B cell (primary cell): ENCODE data around the gene CEMIP2. TPM values are rescaled to one million over a fixed set of nuclear protein-coding genes. Genes with fewer than 3 reads are reported as not detected.

Source experiments
- ATAC-seq: fragments of 200-7000 bp; cut with Tn5 transposase; one replicate; pipeline ENCODE4 v1.10.0; 2021; ENCODE audit warnings: low read depth, mild to moderate bottlenecking, moderate number of reproducible peaks, moderate library complexity
- CTCF ChIA-PET: fragments of 350-600 bp; sonication (Branson Sonifier 250); formaldehyde crosslinking; loops from one replicate; lab custom pipeline; 2021; ENCODE audit warnings: antibody characterized with exemption, inconsistent platforms; lab: Charles Lee
- POLR2A ChIA-PET: fragments of 350-600 bp; sonication (Branson Sonifier 250); formaldehyde crosslinking; loops from one replicate; lab custom pipeline; 2021; ENCODE audit warnings: antibody characterized with exemption; lab: Charles Lee
- DNase-seq: peaks from one replicate; pipeline ENCODE4 v3.0.0; 2013
- H2AFZ ChIP-seq: 2 replicates; pipeline ENCODE4 v1.6.1; 2012; ENCODE audit warnings: mild to moderate bottlenecking, low read depth, low read length; ENCODE audit not compliant: insufficient read depth, poor library complexity, severe bottlenecking
- H3K27ac ChIP-seq, 2 donors: 1 replicate in 1 of 2; 2 replicates in 1 of 2; pipeline ENCODE4 v1.5.1; 2012 to 2013; ENCODE audit warnings: low read length in 2 of 2, mild to moderate bottlenecking in 2 of 2, moderate library complexity in 1 of 2
- H3K27me3 ChIP-seq, 4 experiments: fragments of 200-600 bp in 1 of 4; sonication (generic) in 1 of 4; replicated peaks in 1 of 4; 1 replicate in 2 of 4; 2 replicates in 2 of 4; pipeline versions ENCODE4 v1.6.1 to v1.7.0; 2013 to 2016; ENCODE audit warnings: low read length in 3 of 4, mild to moderate bottlenecking in 2 of 4, mixed read lengths in 1 of 4, moderate library complexity in 1 of 4; ENCODE audit not compliant: insufficient read depth in 4 of 4, control insufficient read depth in 3 of 4; ENCODE audit errors: control extremely low read depth in 1 of 4
- H3K36me3 ChIP-seq, 2 experiments: replicated peaks in 1 of 2; 1 replicate in 1 of 2; 2 replicates in 1 of 2; pipeline versions ENCODE4 v1.6.1 to v1.7.1; 2013; ENCODE audit warnings: low read length in 1 of 2; ENCODE audit not compliant: insufficient read depth in 2 of 2, control insufficient read depth in 1 of 2; ENCODE audit errors: control extremely low read depth in 1 of 2, extremely low read depth in 1 of 2
- H3K4me1 ChIP-seq, 2 donors: fragments of 200-600 bp in 1 of 2; sonication (generic) in 1 of 2; 1 replicate in 1 of 2; 2 replicates in 1 of 2; pipeline versions ENCODE4 v1.5.1 to v1.6.1; 2013 to 2017; ENCODE audit warnings: low read length in 2 of 2; ENCODE audit not compliant: control insufficient read depth in 2 of 2, insufficient read depth in 2 of 2
- H3K4me2 ChIP-seq: replicated peaks from 2 replicates; pipeline ENCODE3; 2012; ENCODE audit warnings: mild to moderate bottlenecking, low read depth, low read length; ENCODE audit not compliant: poor library complexity, severe bottlenecking
- H3K4me3 ChIP-seq, 5 experiments: fragments of 200-600 bp in 1 of 5; sonication (generic) in 1 of 5; 1 replicate in 3 of 5; 2 replicates in 2 of 5; pipeline versions ENCODE4 v1.5.1 to v1.7.0; 2011 to 2016; ENCODE audit warnings: low read length in 4 of 5, mild to moderate bottlenecking in 4 of 5, low read depth in 2 of 5, control low read depth in 1 of 5, moderate library complexity in 1 of 5; ENCODE audit not compliant: insufficient read depth in 1 of 5; ENCODE audit errors: control extremely low read depth in 1 of 5, extremely low read depth in 1 of 5
- H3K79me2 ChIP-seq: fragments of 200-600 bp; sonication (generic); one replicate; pipeline ENCODE4 v1.6.0; 2016; ENCODE audit warnings: low read length; ENCODE audit not compliant: control insufficient read depth, insufficient read depth
- H3K9ac ChIP-seq: fragments of 200-600 bp; sonication (generic); 2 replicates; pipeline ENCODE4 v1.6.1; 2017; ENCODE audit warnings: mild to moderate bottlenecking, low read length, moderate library complexity
- H3K9me3 ChIP-seq, 3 donors: one replicate each; pipeline versions ENCODE4 v1.6.1 to v1.7.1; 2013; ENCODE audit warnings: low read length in 2 of 3; ENCODE audit not compliant: control insufficient read depth in 2 of 3, insufficient read depth in 1 of 3; ENCODE audit errors: control extremely low read depth in 1 of 3
- H4K20me1 ChIP-seq: 2 replicates; pipeline ENCODE4 v1.6.0; 2012; ENCODE audit warnings: mild to moderate bottlenecking, low read length; ENCODE audit not compliant: insufficient read depth, control insufficient read depth, poor library complexity, severe bottlenecking
- H3K27ac Mint-ChIP-seq: one replicate; pipeline ENCODE4 v1.8.0; 2021; ENCODE audit warnings: mixed read lengths
- H3K27me3 Mint-ChIP-seq: one replicate; pipeline ENCODE4 v1.8.0; 2021; ENCODE audit warnings: mixed read lengths
- H3K4me1 Mint-ChIP-seq: one replicate; pipeline ENCODE4 v1.8.0; 2021; ENCODE audit warnings: mixed read lengths
- H3K4me3 Mint-ChIP-seq: one replicate; pipeline ENCODE4 v1.8.0; 2021; ENCODE audit warnings: mixed read lengths
- H3K9me3 Mint-ChIP-seq: one replicate; pipeline ENCODE4 v1.8.0; 2022; ENCODE audit warnings: mixed read lengths; ENCODE audit not compliant: insufficient read depth
- CTCF ChIP-seq: fragments of 200-600 bp; IDR thresholded peaks from one replicate; pipeline ENCODE4 v1.8.0; 2022; ENCODE audit warnings: antibody characterized with exemption, mild to moderate bottlenecking
- EZH2 ChIP-seq: IDR thresholded peaks from 2 replicates; pipeline ENCODE4 v1.6.1; 2012; ENCODE audit warnings: borderline replicate concordance, low read depth, mild to moderate bottlenecking, moderate library complexity, low read length; ENCODE audit not compliant: insufficient read depth, poor library complexity, severe bottlenecking
- WGBS: methylation state at CpG from one replicate; pipeline ENCODE4 v1.1.5; 2013; ENCODE audit warnings: missing lambda C conversion rate; ENCODE audit not compliant: insufficient coverage; 5-methylcytosine and 5-hydroxymethylcytosine counted together
- intact Hi-C: fragments of 100-400 bp; cut with micrococcal nuclease; formaldehyde crosslinking; loops from one replicate; pipeline ENCODE4 v1.10.0; 2022
- polyA plus RNA-seq: library from polyadenylated mRNA; depleted of rRNA; stranded (reverse); fragments of >200 nt; gene quantifications from 2 replicates; pipeline ENCODE4 v1.2.3, GENCODE V29; 2012
- total RNA-seq, 2 donors: library from RNA; stranded (reverse); fragments of 120-200 nt in 1 of 2; gene quantifications; 1 replicate in 1 of 2; 2 replicates in 1 of 2; pipeline versions ENCODE4 v1.2.3 to v1.2.4, GENCODE V29; 2013 to 2022

CEMIP2 gene
- total and polyA plus RNA-seq, 2 donors (not counting 1 experiment from before 2014, with no cell fraction given): 35.4 to 90.6 TPM

- H3K27ac Mint-ChIP-seq: peak overlapping the region; percentile 15
- TF ChIP-seq EZH2 (no peak), CTCF (no peak)
- Histone ChIP-seq H3K4me2 (no peak overlapping the region), H3K27me3 (no peaks in the 10 kb centered on the region), H3K9ac (no peak overlapping the region), H3K79me2 (no peaks in the 10 kb centered on the region), H3K36me3 (no peaks in the 10 kb centered on the region), H3K4me3 (no peak overlapping the region), H3K9me3 (no peaks in the 10 kb centered on the region), H2AFZ (no peak overlapping the region), H3K4me1 (peaks cover 50 to 51% of the 10 kb centered on the region in 2 donors), H4K20me1 (no peaks in the 10 kb centered on the region), H3K27ac (no peak overlapping the region)
- peaks cover 46% of the 10 kb centered on the region for H3K4me1 Mint-ChIP-seq
- DNase-seq: no peak
- H3K9me3 Mint-ChIP-seq: no peaks in the 10 kb centered on the region
- WGBS: no CpG with 5 or more reads among the region's 1 CpG
- no peak overlapping the region for H3K4me3 Mint-ChIP-seq
- ChIA-PET POLR2A (no interaction called here), CTCF (interaction anchor here (0.6 to 1.3 kb wide), 3 partner anchors 27 to 75 kb away, joined by 3 to 4 read pairs (median 3); no protein-coding TSS in a partner anchor)
- no peaks in the 10 kb centered on the region for H3K27me3 Mint-ChIP-seq
- intact Hi-C loops: loop anchor here (10.0 kb wide), 2 partner anchors 575 to 1375 kb away; partner anchors contain the start of genes KLF9 and ZFAND5
- no peak for ATAC-seq
Measured at GRCh38 chr9:71790296-71790695, 22.0 kb upstream of the CEMIP2 start.

GRCh38 chr9:71783120-71783523 lies 14.8 kb upstream of the CEMIP2 start:
- Mint-ChIP-seq H3K27ac (peak overlapping the region; percentile 93), H3K27me3 (no peaks in the 10 kb centered on the region), H3K9me3 (no peaks in the 10 kb centered on the region), H3K4me1 (peaks cover 44% of the 10 kb centered on the region), H3K4me3 (peak overlapping the region; percentile 74)
- 34% methylated on average over 7 of the region's 9 CpGs for WGBS
- ChIA-PET CTCF (interaction anchor here (0.6 to 6.8 kb wide), 20 partner anchors 11 to 490 kb away, joined by 3 to 143 read pairs (median 6); partner anchors contain the start of genes ABHD17B and C9orf85), POLR2A (interaction anchor here (0.6 to 2.1 kb wide), 6 partner anchors 11 to 1385 kb away, joined by 3 to 17 read pairs (median 7); partner anchors contain the start of genes ABHD17B and C9orf85)
- ATAC-seq: peak; percentile 93
- peak overlapping the region; percentile 77 to 85 for H3K27ac ChIP-seq
- peaks cover 30 to 32% of the 10 kb centered on the region in 2 donors for H3K4me1 ChIP-seq
- DNase-seq: peak; percentile 90
- H3K9ac ChIP-seq: peak overlapping the region; percentile 24
- intact Hi-C loops: loop anchor here (1.0 kb wide), 4 partner anchors 12 to 36 kb away; no protein-coding TSS in a partner anchor
- no peak for TF ChIP-seq EZH2
- peak; percentile 48 for TF ChIP-seq CTCF
- H3K9me3 ChIP-seq: no peaks in the 10 kb centered on the region
- H3K4me3 ChIP-seq: peak overlapping the region in 3 of 5 experiments; percentile 6 to 22 (median 19)
- H4K20me1 ChIP-seq: no peaks in the 10 kb centered on the region
- H3K4me2 ChIP-seq: peak overlapping the region; percentile 64
- H2AFZ ChIP-seq: peak overlapping the region; percentile 75
- H3K79me2 ChIP-seq: no peaks in the 10 kb centered on the region
- no peaks in the 10 kb centered on the region for H3K36me3 ChIP-seq
- no peaks in the 10 kb centered on the region for H3K27me3 ChIP-seq
